Measurements from ENCODE around the gene GNL1. TPM values are rescaled to one million over a fixed set of nuclear protein-coding genes. Genes with fewer than 3 reads are reported as not detected.

The GNL1 gene
- total and polyA plus RNA-seq, 10 of the 15 experiments (the other 5 are each of a cell fraction or from before 2014, with no cell fraction given) = 0.18 to 64.5 (median 45.5) TPM

GRCh38 chr6:30542915-30543314 is 13.4 kb downstream of the GNL1 start:
- H3K4me2 ChIP-seq (ENCODE audit: control insufficient read depth, insufficient read depth) = no peak overlapping the region
- no peak overlapping the region for H3K9ac ChIP-seq (ENCODE audit: control insufficient read depth, insufficient read depth, low read length)
- no peak for FAIRE-seq
- ChIA-PET SMC1A (ENCODE audit: uncharacterized antibody, unreplicated experiment) (interaction anchor here (0.8 to 12.5 kb wide), 12 partner anchors 12 to 184 kb away, joined by 3 to 221 read pairs (median 6); no protein-coding TSS in a partner anchor), POLR2A (interaction anchor here (1.4 kb wide), 1 partner anchor 14 kb away, joined by 5 read pairs; no protein-coding TSS in a partner anchor), CTCF (interaction anchor here (0.8 to 15.6 kb wide), 19 partner anchors 12 to 192 kb away, joined by 3 to 480 read pairs (median 17); partner anchors contain the start of genes ABCF1, DHX16, GNL1 and PRR3), RAD21 (ENCODE audit: unreplicated experiment) (interaction anchor here (1.1 to 8.4 kb wide), 5 partner anchors 9 to 193 kb away, joined by 3 to 159 read pairs (median 14); no protein-coding TSS in a partner anchor)
- no peak overlapping the region for H2AFZ ChIP-seq (ENCODE audit: control insufficient read depth, low read depth, low read length)
- TF ChIP-seq BCLAF1 (IDR thresholded peaks at IDR 0.05) = no peak
- TF ChIP-seq ZBTB33 (IDR thresholded peaks at IDR 0.05) = no peak
- no peak for TF ChIP-seq CBX3 (IDR thresholded peaks at IDR 0.05; ENCODE audit: borderline replicate concordance, low read depth)
- TF ChIP-seq SREBF1 (IDR thresholded peaks at IDR 0.05; ENCODE audit: low read length) = no peak
- no peak for TF ChIP-seq RELA (IDR thresholded peaks at IDR 0.05; ENCODE audit: borderline replicate concordance, partially characterized antibody)
- TF ChIP-seq SREBF2 (IDR thresholded peaks at IDR 0.05; ENCODE audit: low read length) = no peak
- BruUV-seq (replicated peaks) = no TSS peak
- H3K9me3 ChIP-seq (replicated peaks; ENCODE audit: control insufficient read depth, insufficient read depth, low read length) = no peaks in the 10 kb centered on the region
- in situ Hi-C loops (cut with MboI) = no loop called here
- DNase-seq (ENCODE audit: low read depth, low spot score) = no peak
- no peak overlapping the region for H3K27ac ChIP-seq (ENCODE audit: control insufficient read depth, insufficient read depth)
- peaks cover 7% of the 10 kb centered on the region; the same call in 1 of the 2 replicates for H3K4me1 ChIP-seq (ENCODE audit: control insufficient read depth, insufficient read depth, low read length)
- no peaks in the 10 kb centered on the region for H3K79me2 ChIP-seq (ENCODE audit: control insufficient read depth, insufficient read depth, low read length)
- peaks cover 1 to 4% of the 10 kb centered on the region in 2 experiments; a peak in 2 of 4 replicates for H3K36me3 ChIP-seq (ENCODE audit: control insufficient read depth in 2 of 2, insufficient read depth in 2 of 2, low read length in 1 of 2)
- WGBS (ENCODE audit: insufficient coverage, insufficient replicate concordance, low lambda C conversion rate, missing lambda C conversion rate) = 0% methylated on average over 1 of the region's 1 CpG
- H3K27me3 ChIP-seq (replicated peaks in 1 of 2; ENCODE audit: control insufficient read depth in 2 of 2, insufficient read depth in 2 of 2, low read length in 1 of 2) = no peaks in the 10 kb centered on the region
- no peak for ATAC-seq
- intact Hi-C loops (cut with micrococcal nuclease; ENCODE audit: unreplicated experiment) = loop anchor here (5.0 kb wide), 2 partner anchors 129 to 194 kb away; partner anchors contain the start of gene DHX16
- no peak overlapping the region for H3K4me3 ChIP-seq
- H4K20me1 ChIP-seq (ENCODE audit: control insufficient read depth, insufficient read depth) = no peaks in the 10 kb centered on the region

Data from GM12878 (cell line).